LNCAP (cell line): ENCODE results near the gene ERMAP.

Experiments used
- CTCF ChIP-seq: fragments of 450-650 bp; IDR thresholded peaks from 2 replicates; pipeline ENCODE4 v1.5.1; 2017; ENCODE audit warnings: mild to moderate bottlenecking

The ERMAP gene

DNA sequence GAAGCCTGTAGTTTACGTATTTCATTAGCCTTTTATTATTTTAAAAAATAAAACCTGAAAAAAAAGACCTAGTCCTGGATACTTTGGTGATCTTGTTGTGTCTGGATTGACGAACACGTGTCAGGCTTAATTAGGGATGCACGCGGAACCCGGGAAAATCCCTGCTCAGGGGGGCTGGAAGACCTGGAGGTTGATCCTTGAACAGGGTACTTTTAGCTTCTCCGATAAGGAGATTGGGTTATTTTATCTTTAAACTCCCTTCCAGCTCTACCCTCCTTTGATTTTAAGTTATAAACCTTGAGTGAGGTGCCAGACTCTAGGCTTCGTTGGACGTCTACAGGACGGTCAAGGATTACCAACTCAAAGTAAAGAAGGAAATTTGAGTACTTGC lies 28.9 kb downstream of the ERMAP start:
- TF ChIP-seq CTCF: no peak

- TF ChIP-seq CTCF: peak; percentile 47
Measured at GRCh38 chr1:42846257-42847110, 29.6 kb downstream of the ERMAP start, which contains the start of gene ZNF691. Gene ZNF691 (plus strand): TSS chr1:42846613. CDS start chr1:42849659, 3,046 bp downstream.

DNA sequence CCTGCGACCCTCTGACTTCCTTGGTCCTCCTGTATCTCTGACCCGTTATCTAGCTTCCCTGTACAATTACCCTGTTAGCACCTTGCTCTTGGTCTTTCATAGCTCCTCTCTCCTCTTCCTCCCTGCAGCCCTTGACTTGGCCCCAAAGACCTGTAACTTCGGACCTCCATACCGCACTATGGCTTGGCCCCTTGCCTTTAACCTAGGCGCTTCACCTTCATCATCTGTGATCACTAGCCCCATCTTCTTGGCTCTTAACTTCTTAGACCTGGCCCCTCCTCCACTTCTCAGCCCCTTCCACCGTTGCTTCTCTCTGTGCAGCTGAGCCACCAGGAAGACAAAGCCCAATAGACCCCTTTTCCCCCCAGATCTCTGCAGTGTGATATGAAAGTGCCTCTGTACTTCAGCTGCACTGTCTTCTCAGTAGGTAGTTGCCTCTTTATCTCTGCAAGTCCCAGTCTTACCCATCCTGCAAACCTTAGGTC lies 30.2 kb downstream of the ERMAP start:
- no peak for TF ChIP-seq CTCF

- TF ChIP-seq CTCF: no peak
Measured at GRCh38 chr1:42847721-42848460, 31.0 kb downstream of the ERMAP start.

GRCh38 chr1:42848823-42849537 lies 32.1 kb downstream of the ERMAP start:
- TF ChIP-seq CTCF: no peak

DNA sequence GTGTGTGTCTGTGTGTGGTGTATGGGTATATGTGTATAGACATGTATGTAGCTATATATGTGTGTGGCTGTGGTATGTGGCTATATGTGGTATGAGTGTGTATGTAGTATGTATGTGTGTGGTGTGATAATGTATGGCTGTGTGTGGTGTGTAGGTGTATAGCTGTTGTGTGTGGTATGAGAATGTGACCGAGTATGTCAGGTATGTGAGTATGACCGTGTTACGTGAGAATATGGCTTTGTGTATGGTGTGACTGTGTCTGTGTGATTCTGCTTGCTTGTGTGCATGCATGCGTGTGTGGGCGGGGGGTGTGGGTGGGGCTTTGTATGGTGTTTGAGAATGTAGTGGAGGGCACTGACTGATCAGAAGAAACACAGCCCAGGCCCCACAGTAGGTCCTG lies 33.0 kb downstream of the ERMAP start:
- TF ChIP-seq CTCF: no peak

GRCh38 chr1:42851420-42851819 lies 34.5 kb downstream of the ERMAP start:
- TF ChIP-seq CTCF: no peak
